ENCODE data around the gene ITGB2. TPM values are rescaled to one million over a fixed set of nuclear protein-coding genes. Genes with fewer than 3 reads are reported as not detected.

ITGB2 gene
- polyA plus RNA-seq, 1 of the 3 experiments (the other 2 are of a cell fraction): 0.77 TPM

- POLR2A ChIA-PET: no interaction called here
- no peak for DNase-seq
- no peaks in the 10 kb centered on the region for H3K4me1 ChIP-seq (ENCODE audit: control insufficient read depth in 1 of 2, insufficient read depth in 2 of 2, low read depth in 1 of 2, low read length in 1 of 2)
- H3K4me3 ChIP-seq (ENCODE audit: low read depth in 2 of 2, low read length in 1 of 2): no peak overlapping the region
- H3K36me3 ChIP-seq (replicated peaks in 1 of 2; ENCODE audit: control insufficient read depth in 1 of 2, insufficient read depth in 2 of 2, low read length in 1 of 2): no peaks in the 10 kb centered on the region
- no peak overlapping the region for H3K9ac ChIP-seq
- CTCF ChIA-PET: interaction anchor here (1.2 kb wide), 1 partner anchor 9 kb away, joined by 4 read pairs; no protein-coding TSS in a partner anchor
- no peak overlapping the region for H3K4me2 ChIP-seq
- no peaks in the 10 kb centered on the region for H3K79me2 ChIP-seq (ENCODE audit: insufficient read depth)
- H3F3A ChIP-seq (replicated peaks; ENCODE audit: insufficient read depth): peaks cover 7% of the 10 kb centered on the region
- WGBS (ENCODE audit: low lambda C conversion rate): 74% methylated on average over 19 of the region's 28 CpGs
- no peak overlapping the region for H3K27ac ChIP-seq (ENCODE audit: low read depth in 2 of 2, low read length in 1 of 2)
- H3K9me3 ChIP-seq: no peaks in the 10 kb centered on the region
- H4K20me1 ChIP-seq (ENCODE audit: insufficient read depth): no peaks in the 10 kb centered on the region
- peaks cover 8% of the 10 kb centered on the region; the same call in 1 of the 2 replicates for H3K27me3 ChIP-seq (ENCODE audit: insufficient read depth)
- no peak for TF ChIP-seq EZH2phosphoT487 (IDR thresholded peaks at IDR 0.05; ENCODE audit: borderline replicate concordance, low read depth)
- TF ChIP-seq JUND (IDR thresholded peaks at IDR 0.05): no peak
- no peak for TF ChIP-seq SMC3 (IDR thresholded peaks at IDR 0.05; ENCODE audit: low read depth, low read length)
- TF ChIP-seq RFX5 (IDR thresholded peaks at IDR 0.05; ENCODE audit: low read length): no peak
- TF ChIP-seq CTCF (IDR thresholded peaks at IDR 0.05): no peak
- no peak for TF ChIP-seq RCOR1 (IDR thresholded peaks at IDR 0.05; ENCODE audit: low read length)
- no peak for TF ChIP-seq PBX3 (IDR thresholded peaks at IDR 0.05)
- TF ChIP-seq RXRA (IDR thresholded peaks at IDR 0.05; ENCODE audit: borderline replicate concordance, low read depth): no peak
- no peak for TF ChIP-seq NRF1 (IDR thresholded peaks at IDR 0.05; ENCODE audit: low read depth, low read length)
- TF ChIP-seq IRF3 (IDR thresholded peaks at IDR 0.05; ENCODE audit: low read depth, low read length): no peak
- TF ChIP-seq FOXM1 (IDR thresholded peaks at IDR 0.05; ENCODE audit: low read depth): no peak
- no peak for TF ChIP-seq YY1 (IDR thresholded peaks at IDR 0.05; ENCODE audit: low read depth)
- no peak for TF ChIP-seq RAD21 (IDR thresholded peaks at IDR 0.05; ENCODE audit: low read length)
- TF ChIP-seq TEAD4 (IDR thresholded peaks at IDR 0.05; ENCODE audit: borderline replicate concordance, insufficient read depth): no peak
- TF ChIP-seq MXI1 (IDR thresholded peaks at IDR 0.05; ENCODE audit: low read depth, low read length): no peak
- TF ChIP-seq TAF1 (IDR thresholded peaks at IDR 0.05; ENCODE audit: borderline replicate concordance, low read depth, low read length): no peak
- TF ChIP-seq ELF1 (IDR thresholded peaks at IDR 0.05): no peak
- no peak for TF ChIP-seq REST (IDR thresholded peaks at IDR 0.05; ENCODE audit: low read depth, low read length)
- no peak overlapping the region for H2AFZ ChIP-seq (ENCODE audit: low read depth)
- H3K9me2 ChIP-seq: no peaks in the 10 kb centered on the region
These were observed 20.0 kb downstream of the ITGB2 start for GRCh38 chr21:44900559-44901251.
